Measurements from ENCODE around the gene UNC13B. TPM values are rescaled to one million over a fixed set of nuclear protein-coding genes. Genes with fewer than 3 reads are reported as not detected.

The UNC13B gene
- total and polyA plus RNA-seq, 2 donors (not counting 3 experiments of a cell fraction or from before 2014, with no cell fraction given): 30.1 to 46.2 TPM

DNA sequence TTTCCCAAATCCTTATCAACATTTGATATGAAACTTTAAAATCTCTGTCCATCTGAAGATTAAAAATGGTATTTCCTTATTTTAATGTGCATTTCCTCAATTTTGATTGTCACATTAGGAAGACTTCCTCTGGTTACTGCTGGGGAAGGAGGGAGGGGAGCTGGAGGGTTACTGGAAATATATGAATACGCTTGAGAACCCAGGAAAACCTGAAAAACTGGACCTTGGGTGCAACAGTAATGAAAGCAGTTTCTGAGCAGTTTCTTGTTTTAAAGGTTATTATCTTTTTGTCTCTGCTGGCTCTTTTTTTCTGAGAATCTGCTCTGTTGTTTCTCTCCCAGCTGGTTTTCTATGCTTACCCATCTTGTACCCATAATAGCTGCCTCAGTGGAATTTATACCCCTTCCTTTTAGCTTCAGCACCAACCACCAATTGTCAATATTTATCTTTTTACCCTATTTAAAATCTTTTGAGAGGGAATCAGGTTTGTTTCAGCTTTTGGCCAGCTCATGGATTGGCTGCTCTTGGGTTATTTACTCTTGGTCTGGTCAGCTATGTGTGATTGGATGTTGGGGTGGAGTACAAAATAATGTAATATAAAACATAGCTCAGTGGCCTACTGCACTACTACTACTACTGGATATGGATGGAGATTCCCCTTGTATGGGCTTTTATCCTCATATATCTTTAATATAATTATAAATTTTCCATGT lies 67.4 kb downstream of the UNC13B start:
- H3K36me3 ChIP-seq (ENCODE audit: control insufficient read depth in 2 of 2, extremely low read depth in 1 of 2, insufficient read depth in 2 of 2, low read length in 2 of 2): no peaks in the 10 kb centered on the region
- TF ChIP-seq, protein P1, sequence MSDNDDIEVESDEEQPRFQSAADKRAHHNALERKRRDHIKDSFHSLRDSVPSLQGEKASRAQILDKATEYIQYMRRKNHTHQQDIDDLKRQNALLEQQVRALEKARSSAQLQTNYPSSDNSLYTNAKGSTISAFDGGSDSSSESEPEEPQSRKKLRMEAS (IDR thresholded peaks at IDR 0.05; ENCODE audit: insufficient read depth, insufficient read length): no peak
- TF ChIP-seq EZH2 (IDR thresholded peaks at IDR 0.05; ENCODE audit: borderline replicate concordance, low read depth, low read length, severe bottlenecking) (no peak), MYC (IDR thresholded peaks at IDR 0.05; ENCODE audit: low read depth, low read length) (no peak), POLR2A (IDR thresholded peaks at IDR 0.05; ENCODE audit: low read depth, low read length) (no peak), FOS (IDR thresholded peaks at IDR 0.05; ENCODE audit: borderline replicate concordance, insufficient read depth, low read length) (no peak), JUN (IDR thresholded peaks at IDR 0.05; ENCODE audit: borderline replicate concordance, insufficient read depth, insufficient read length, low read depth) (no peak), GATA2 (IDR thresholded peaks at IDR 0.05; ENCODE audit: insufficient read depth, insufficient read length, low read depth, low read length) (no peak), POLR2AphosphoS5 (IDR thresholded peaks at IDR 0.05; ENCODE audit: insufficient read depth, low read depth, low read length) (no peak)
- TF ChIP-seq, protein P2, sequence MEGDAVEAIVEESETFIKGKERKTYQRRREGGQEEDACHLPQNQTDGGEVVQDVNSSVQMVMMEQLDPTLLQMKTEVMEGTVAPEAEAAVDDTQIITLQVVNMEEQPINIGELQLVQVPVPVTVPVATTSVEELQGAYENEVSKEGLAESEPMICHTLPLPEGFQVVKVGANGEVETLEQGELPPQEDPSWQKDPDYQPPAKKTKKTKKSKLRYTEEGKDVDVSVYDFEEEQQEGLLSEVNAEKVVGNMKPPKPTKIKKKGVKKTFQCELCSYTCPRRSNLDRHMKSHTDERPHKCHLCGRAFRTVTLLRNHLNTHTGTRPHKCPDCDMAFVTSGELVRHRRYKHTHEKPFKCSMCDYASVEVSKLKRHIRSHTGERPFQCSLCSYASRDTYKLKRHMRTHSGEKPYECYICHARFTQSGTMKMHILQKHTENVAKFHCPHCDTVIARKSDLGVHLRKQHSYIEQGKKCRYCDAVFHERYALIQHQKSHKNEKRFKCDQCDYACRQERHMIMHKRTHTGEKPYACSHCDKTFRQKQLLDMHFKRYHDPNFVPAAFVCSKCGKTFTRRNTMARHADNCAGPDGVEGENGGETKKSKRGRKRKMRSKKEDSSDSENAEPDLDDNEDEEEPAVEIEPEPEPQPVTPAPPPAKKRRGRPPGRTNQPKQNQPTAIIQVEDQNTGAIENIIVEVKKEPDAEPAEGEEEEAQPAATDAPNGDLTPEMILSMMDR (IDR thresholded peaks at IDR 0.05; ENCODE audit: extremely low read depth in 1 of 2, insufficient read depth in 1 of 2, low read depth in 1 of 2, low read length in 2 of 2): no peak
- no peak overlapping the region for H3K4me2 ChIP-seq (ENCODE audit: insufficient read depth, low read length)
- no peaks in the 10 kb centered on the region for H3K9me3 ChIP-seq (replicated peaks; ENCODE audit: control insufficient read depth, insufficient read depth, low read length)
- intact Hi-C loops (cut with micrococcal nuclease): no loop called here
- DNase-seq (ENCODE audit: low read depth, low spot score) (peak; percentile 2), FAIRE-seq (no peak)
- no peak overlapping the region for H2AFZ ChIP-seq (ENCODE audit: low read depth, low read length)
- H3K27ac ChIP-seq (ENCODE audit: insufficient read depth, low read depth, low read length): no peak overlapping the region
- no peak overlapping the region for H3K4me3 ChIP-seq (replicated peaks in 1 of 3; ENCODE audit: insufficient read depth in 1 of 3, low read depth in 1 of 3, low read length in 3 of 3)
- CTCF ChIA-PET: interaction anchor here (0.8 kb wide), 1 partner anchor 29 kb away, joined by 3 read pairs; no protein-coding TSS in a partner anchor
- no peaks in the 10 kb centered on the region for H3K4me1 ChIP-seq (ENCODE audit: control insufficient read depth, extremely low read depth, insufficient read depth, low read length)
- peaks cover 3% of the 10 kb centered on the region for H3K79me2 ChIP-seq (ENCODE audit: control insufficient read depth, insufficient read depth, low read length)
- H3K9ac ChIP-seq (replicated peaks; ENCODE audit: extremely low read depth, insufficient read depth, low read length): no peak overlapping the region
- no peaks in the 10 kb centered on the region for H3K27me3 ChIP-seq (ENCODE audit: control insufficient read depth in 2 of 2, insufficient read depth in 2 of 2, low read length in 2 of 2)
- no peaks in the 10 kb centered on the region for H4K20me1 ChIP-seq (replicated peaks; ENCODE audit: control insufficient read depth, extremely low read depth, insufficient read depth, low read length)
- POLR2A ChIA-PET: no interaction called here
- BruUV-seq (replicated peaks): no TSS peak
- no peaks in the 10 kb centered on the region for H3K9me1 ChIP-seq (replicated peaks; ENCODE audit: control insufficient read depth, extremely low read depth, insufficient read depth, low read length)
- dilution Hi-C loops (cut with MboI; ENCODE audit: extremely low pct_ligation_motif_present, low sequenced_read_pairs): no loop called here

All from endothelial cell of umbilical vein (primary cell).